T-helper 1 cell treated with Interleukin-12 subunit alpha and Interleukin-12 subunit beta and Interleukin-4 antibody, amounts not matched to agents 30 μg/mL and 1 μg/mL, for 36 hours (primary cell): ENCODE measurements around the gene KIF19.

Source experiments
- H3K27ac Mint-ChIP-seq: one replicate; pipeline ENCODE4 v1.8.0; 2021; ENCODE audit warnings: mild to moderate bottlenecking, mixed read lengths
- H3K27me3 Mint-ChIP-seq: one replicate; pipeline ENCODE4 v1.8.0; 2021; ENCODE audit warnings: low read depth, mixed read lengths
- H3K36me3 Mint-ChIP-seq: one replicate; pipeline ENCODE4 v1.8.0; 2021; ENCODE audit warnings: low read depth, mixed read lengths
- H3K4me1 Mint-ChIP-seq: one replicate; pipeline ENCODE4 v1.8.0; 2021; ENCODE audit warnings: low read depth, mixed read lengths
- H3K4me3 Mint-ChIP-seq: one replicate; pipeline ENCODE4 v1.8.0; 2021; ENCODE audit warnings: mild to moderate bottlenecking, moderate library complexity, mixed read lengths
- H3K9me3 Mint-ChIP-seq: one replicate; pipeline ENCODE4 v1.8.0; 2021; ENCODE audit warnings: mixed read lengths

KIF19 gene

GRCh38 chr17:74342224-74342623 lies 16.2 kb downstream of the KIF19 start:
- Mint-ChIP-seq H3K9me3 (no peaks in the 10 kb centered on the region), H3K4me3 (no peak overlapping the region), H3K4me1 (no peaks in the 10 kb centered on the region), H3K36me3 (no peaks in the 10 kb centered on the region), H3K27me3 (no peaks in the 10 kb centered on the region), H3K27ac (no peak overlapping the region)

DNA sequence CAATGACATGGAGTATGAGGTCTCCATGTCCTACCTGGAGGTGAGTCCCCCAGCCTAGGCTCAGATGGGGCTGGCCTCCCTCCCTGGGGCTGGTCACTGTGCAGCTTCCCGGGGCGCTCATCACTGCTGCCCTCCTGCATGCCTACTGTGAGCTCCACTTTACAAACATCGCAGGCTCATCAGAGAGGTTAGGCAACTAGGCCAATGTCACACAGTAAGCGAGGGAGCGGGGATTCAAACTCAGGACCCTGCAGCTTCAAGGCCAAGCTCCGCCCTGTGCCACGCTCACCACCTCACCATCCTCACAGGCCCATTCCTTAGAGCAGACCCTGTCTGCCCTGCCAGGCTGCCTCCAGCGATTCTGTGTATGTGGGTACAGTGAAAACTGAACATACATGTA lies 17.1 kb downstream of the KIF19 start:
- Mint-ChIP-seq H3K4me1 (no peaks in the 10 kb centered on the region), H3K9me3 (no peaks in the 10 kb centered on the region), H3K27ac (no peak overlapping the region), H3K36me3 (no peaks in the 10 kb centered on the region), H3K27me3 (peaks cover 3% of the 10 kb centered on the region), H3K4me3 (no peak overlapping the region)

DNA sequence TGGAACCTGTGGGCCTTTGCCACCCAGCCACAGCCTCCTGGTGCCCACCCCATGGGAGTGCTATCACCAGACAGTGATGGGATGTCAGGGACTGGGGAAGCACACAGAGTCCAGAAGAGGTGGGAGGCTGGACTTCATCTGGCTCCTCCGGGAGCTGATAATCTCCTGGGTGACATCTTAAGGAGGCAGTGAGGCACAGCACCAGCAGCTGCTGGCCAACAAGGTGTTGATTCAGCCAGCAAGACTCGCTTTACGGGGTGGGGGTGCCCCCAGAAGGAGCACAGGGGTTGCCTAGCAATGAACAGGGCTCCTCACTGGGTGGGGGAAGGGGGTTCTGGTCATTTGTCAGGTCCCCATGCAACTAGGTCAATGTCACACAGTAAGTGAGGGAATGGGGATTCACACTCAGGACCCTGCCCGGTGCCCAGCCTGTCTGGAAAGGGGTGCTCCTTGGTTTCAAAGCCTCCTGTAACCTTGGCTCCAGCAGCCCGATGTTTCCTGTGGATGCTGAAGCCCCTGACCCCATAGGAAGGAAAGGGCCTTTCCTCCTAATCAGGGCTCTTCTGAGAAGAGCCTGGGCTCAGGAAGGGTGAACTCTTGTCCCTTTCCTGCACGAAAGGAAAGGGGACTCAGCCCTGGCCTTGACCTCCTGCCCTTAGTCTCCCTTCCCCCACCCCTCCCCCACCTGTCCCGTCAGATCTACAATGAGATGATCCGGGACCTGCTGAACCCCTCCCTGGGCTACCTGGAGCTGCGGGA lies 17.7 kb downstream of the KIF19 start:
- Mint-ChIP-seq H3K27me3 (peaks cover 8% of the 10 kb centered on the region), H3K27ac (no peak overlapping the region), H3K4me1 (no peaks in the 10 kb centered on the region), H3K9me3 (no peaks in the 10 kb centered on the region), H3K4me3 (no peak overlapping the region), H3K36me3 (no peaks in the 10 kb centered on the region)

- H3K36me3 Mint-ChIP-seq = no peaks in the 10 kb centered on the region
- H3K27me3 Mint-ChIP-seq = peaks cover 12% of the 10 kb centered on the region
- H3K4me1 Mint-ChIP-seq = no peaks in the 10 kb centered on the region
- no peak overlapping the region for H3K4me3 Mint-ChIP-seq
- H3K9me3 Mint-ChIP-seq = no peaks in the 10 kb centered on the region
- H3K27ac Mint-ChIP-seq = no peak overlapping the region
Observed at GRCh38 chr17:74344658-74345057, 18.6 kb downstream of the KIF19 start.

DNA sequence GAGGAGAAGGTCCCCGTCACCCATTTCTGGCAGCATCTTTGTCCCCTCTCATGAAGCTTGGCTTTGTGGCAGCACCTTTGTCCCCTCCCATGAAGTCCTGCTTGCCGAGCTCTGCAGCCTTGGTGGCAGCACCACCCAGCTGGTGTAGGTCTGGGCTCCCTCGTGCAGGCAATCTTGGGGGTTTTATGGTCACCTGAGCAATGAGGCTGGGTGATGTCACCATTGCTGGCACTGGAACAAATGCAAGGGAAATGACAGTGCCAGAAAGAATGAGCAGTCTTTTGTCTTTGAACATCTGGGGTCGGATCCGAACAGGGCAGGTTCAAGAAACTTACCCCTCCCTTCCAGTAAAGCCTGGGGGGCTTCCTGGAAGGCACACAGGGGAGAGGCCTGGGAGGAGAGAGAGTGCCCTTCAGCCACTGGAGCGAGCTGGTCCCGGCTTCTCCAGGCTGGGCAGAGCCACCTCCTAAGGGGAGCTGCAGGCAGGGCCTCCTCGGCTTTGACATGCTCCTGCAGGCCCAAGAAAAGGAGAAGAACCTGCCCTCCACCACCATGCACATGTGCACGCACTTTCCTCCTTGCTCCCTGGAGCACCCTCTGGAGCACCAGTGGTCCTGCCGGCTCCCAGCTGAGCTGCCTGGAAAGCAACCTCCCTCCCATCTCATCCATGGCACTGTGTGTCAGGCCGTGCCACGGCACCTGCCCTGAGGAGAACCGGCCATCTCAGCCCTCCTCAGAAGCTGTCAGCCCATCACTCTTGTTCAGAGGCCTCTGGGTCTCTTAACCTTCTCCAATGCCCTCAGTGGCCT lies 19.6 kb downstream of the KIF19 start:
- Mint-ChIP-seq H3K27me3 (peaks cover 19% of the 10 kb centered on the region), H3K4me1 (no peaks in the 10 kb centered on the region), H3K36me3 (no peaks in the 10 kb centered on the region), H3K9me3 (no peaks in the 10 kb centered on the region), H3K27ac (no peak overlapping the region), H3K4me3 (no peak overlapping the region)

- Mint-ChIP-seq H3K4me3 (no peak overlapping the region), H3K27me3 (peaks cover 28% of the 10 kb centered on the region), H3K4me1 (no peaks in the 10 kb centered on the region), H3K27ac (no peak overlapping the region), H3K9me3 (no peaks in the 10 kb centered on the region), H3K36me3 (no peaks in the 10 kb centered on the region)
Observed at GRCh38 chr17:74347646-74348045, 21.6 kb downstream of the KIF19 start.

DNA sequence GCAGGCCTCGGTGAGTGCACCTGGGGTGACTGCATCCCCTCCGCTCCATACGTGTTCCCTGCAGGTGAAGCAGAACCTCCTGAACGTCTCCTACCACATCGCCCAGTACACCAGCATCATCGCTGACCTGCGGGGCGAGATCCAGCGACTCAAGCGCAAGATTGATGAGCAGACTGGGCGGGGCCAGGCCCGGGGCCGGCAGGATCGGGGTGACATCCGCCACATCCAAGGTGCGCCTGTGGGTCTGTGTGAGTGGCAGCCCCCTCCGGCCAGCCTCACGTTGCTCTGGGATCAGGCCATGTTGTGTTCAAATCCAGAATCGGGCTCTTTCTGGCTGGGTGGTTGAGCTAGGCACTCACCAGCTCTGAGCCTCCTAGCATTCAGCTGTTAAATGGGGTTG lies 23.1 kb downstream of the KIF19 start:
- Mint-ChIP-seq H3K27ac (no peak overlapping the region), H3K9me3 (no peaks in the 10 kb centered on the region), H3K27me3 (peaks cover 42% of the 10 kb centered on the region)

DNA sequence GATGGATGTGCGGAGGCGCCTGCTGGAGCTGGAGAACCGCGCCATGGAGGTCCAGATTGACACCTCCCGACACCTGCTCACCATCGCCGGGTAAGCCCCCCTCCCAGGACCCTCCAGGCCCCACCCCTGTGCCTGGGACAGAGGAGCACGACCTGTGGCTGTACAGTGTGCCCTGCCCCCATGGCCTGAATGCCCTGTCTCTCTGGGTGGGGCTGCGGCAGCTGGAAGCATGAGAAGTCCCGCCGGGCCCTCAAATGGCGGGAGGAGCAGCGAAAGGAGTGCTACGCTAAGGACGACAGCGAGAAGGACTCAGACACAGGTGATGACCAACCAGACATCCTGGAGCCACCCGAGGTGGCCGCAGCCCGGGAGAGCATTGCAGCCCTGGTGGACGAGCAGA lies 24.5 kb downstream of the KIF19 start:
- no peaks in the 10 kb centered on the region for H3K9me3 Mint-ChIP-seq
- no peak overlapping the region for H3K27ac Mint-ChIP-seq
- peaks cover 53% of the 10 kb centered on the region for H3K27me3 Mint-ChIP-seq
- H3K4me3 Mint-ChIP-seq = no peak overlapping the region
- H3K36me3 Mint-ChIP-seq = no peaks in the 10 kb centered on the region
- no peaks in the 10 kb centered on the region for H3K4me1 Mint-ChIP-seq

More for the DNA sequence above, 23.1 kb downstream of the KIF19 start:
- H3K4me3 Mint-ChIP-seq = no peak overlapping the region
- H3K4me1 Mint-ChIP-seq = no peaks in the 10 kb centered on the region
- H3K36me3 Mint-ChIP-seq = no peaks in the 10 kb centered on the region

GRCh38 chr17:74351552-74352210 lies 25.7 kb downstream of the KIF19 start:
- Mint-ChIP-seq H3K27me3 (peaks cover 63% of the 10 kb centered on the region), H3K4me3 (no peak overlapping the region)

DNA sequence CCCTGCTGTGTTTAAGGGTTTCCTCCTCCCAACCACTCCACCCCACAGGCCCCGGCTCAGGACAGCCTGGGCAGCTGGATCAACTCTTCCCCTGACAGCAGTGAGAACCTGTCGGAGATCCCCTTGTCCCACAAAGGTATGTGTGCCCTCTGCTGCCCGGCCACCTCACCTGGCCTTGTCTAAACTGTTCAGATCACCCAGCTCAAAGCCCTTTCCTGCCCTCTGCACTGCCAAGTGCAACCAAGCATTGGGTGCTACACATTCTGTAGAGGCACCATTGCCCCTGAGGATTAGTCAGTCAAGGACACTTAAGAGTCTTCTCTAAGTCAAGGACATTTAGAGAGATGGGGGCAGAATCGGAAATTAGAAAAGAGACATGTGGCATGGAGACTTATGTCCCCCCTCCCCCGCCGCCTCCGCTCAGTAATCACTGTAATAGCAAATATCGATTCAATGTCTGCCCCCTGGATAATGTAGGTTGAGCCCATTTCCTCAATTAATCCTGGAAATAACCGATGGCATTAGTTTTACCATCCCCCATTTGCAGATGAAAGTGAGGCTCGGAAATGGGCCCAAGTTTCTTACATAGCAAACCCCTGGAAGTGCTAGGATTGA lies 27.5 kb downstream of the KIF19 start:
- Mint-ChIP-seq H3K27me3 (peaks cover 67% of the 10 kb centered on the region), H3K4me1 (no peaks in the 10 kb centered on the region), H3K4me3 (no peak overlapping the region), H3K27ac (no peak overlapping the region), H3K9me3 (no peaks in the 10 kb centered on the region), H3K36me3 (no peaks in the 10 kb centered on the region)

More at GRCh38 chr17:74351552-74352210, 25.7 kb downstream of the KIF19 start:
- Mint-ChIP-seq H3K9me3 (no peaks in the 10 kb centered on the region), H3K36me3 (no peaks in the 10 kb centered on the region), H3K27ac (no peak overlapping the region), H3K4me1 (no peaks in the 10 kb centered on the region)

GRCh38 chr17:74354123-74354522 lies 28.1 kb downstream of the KIF19 start:
- Mint-ChIP-seq H3K4me3 (no peak overlapping the region), H3K27me3 (peaks cover 66% of the 10 kb centered on the region), H3K27ac (no peak overlapping the region)

GRCh38 chr17:74354561-74354960 lies 28.5 kb downstream of the KIF19 start:
- Mint-ChIP-seq H3K9me3 (no peaks in the 10 kb centered on the region), H3K27ac (no peak overlapping the region), H3K4me3 (no peak overlapping the region), H3K27me3 (peaks cover 66% of the 10 kb centered on the region), H3K4me1 (no peaks in the 10 kb centered on the region), H3K36me3 (no peaks in the 10 kb centered on the region)

More at GRCh38 chr17:74354123-74354522, 28.1 kb downstream of the KIF19 start:
- H3K4me1 Mint-ChIP-seq = no peaks in the 10 kb centered on the region
- no peaks in the 10 kb centered on the region for H3K36me3 Mint-ChIP-seq
- H3K9me3 Mint-ChIP-seq = no peaks in the 10 kb centered on the region

GRCh38 chr17:74355065-74355464 lies 29.0 kb downstream of the KIF19 start:
- H3K36me3 Mint-ChIP-seq = no peaks in the 10 kb centered on the region
- no peaks in the 10 kb centered on the region for H3K9me3 Mint-ChIP-seq
- peaks cover 63% of the 10 kb centered on the region for H3K27me3 Mint-ChIP-seq
- no peak overlapping the region for H3K27ac Mint-ChIP-seq
- H3K4me1 Mint-ChIP-seq = no peaks in the 10 kb centered on the region
- H3K4me3 Mint-ChIP-seq = no peak overlapping the region

DNA sequence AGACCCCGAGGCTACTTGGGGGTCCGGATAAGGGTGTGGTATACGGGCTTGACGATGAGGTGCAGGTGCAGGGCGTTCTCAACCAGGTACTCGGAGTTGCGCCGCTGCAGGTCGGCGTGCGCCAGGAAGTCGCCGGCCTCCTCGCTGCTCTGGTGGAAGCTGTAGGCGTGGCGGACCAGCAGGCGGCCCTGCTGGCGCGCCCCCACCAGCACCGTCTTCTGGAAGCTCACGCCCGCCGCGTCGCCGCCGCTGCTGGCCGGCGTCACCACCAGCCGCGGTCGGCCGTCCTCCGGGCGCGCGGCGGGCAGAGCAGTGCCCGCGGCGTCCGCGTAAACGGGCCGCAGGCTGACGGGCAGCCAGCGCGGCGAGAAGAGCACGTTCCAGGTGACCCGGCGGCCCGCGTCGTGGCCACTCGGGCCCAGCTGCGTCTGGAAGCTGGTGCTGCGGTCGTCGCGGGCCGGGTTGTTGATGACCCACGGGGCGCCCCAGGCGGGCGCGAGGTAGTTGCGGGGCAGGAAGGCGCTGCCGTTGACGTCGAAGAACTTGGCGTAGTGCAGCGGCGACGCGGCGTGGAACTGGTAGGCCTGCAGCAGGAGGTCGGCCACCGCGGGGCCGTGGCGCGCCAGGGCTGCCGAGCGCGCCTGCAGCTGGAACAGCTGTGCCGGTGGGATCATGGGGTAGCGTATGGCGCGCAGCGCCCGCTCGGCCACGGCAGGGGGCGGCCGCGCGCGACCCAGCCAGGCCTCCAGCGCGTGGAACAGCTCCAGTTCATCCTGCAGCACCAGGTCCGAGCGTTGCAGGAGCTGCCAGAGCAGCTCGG lies 30.8 kb downstream of the KIF19 start:
- Mint-ChIP-seq H3K27ac (no peak overlapping the region), H3K27me3 (peaks cover 62% of the 10 kb centered on the region), H3K4me1 (no peaks in the 10 kb centered on the region), H3K4me3 (no peak overlapping the region), H3K9me3 (no peaks in the 10 kb centered on the region), H3K36me3 (no peaks in the 10 kb centered on the region)
